GM23248 (cell line): ENCODE measurements around the gene PDILT. TPM values are rescaled to one million over a fixed set of nuclear protein-coding genes. Genes with fewer than 3 reads are reported as not detected.

Source experiments
- DNase-seq: peaks from one replicate; pipeline ENCODE4 v3.0.0-alpha.2; 2015
- H2AFZ ChIP-seq: fragments of 200-600 bp; sonication (generic); 2 replicates; pipeline ENCODE4 v1.6.1; 2016; ENCODE audit warnings: antibody characterized with exemption
- H3F3A ChIP-seq: fragments of 200-600 bp; sonication (generic); 2 replicates; pipeline ENCODE4 v1.6.1; 2016; ENCODE audit warnings: mild to moderate bottlenecking, antibody characterized with exemption, mixed run types; ENCODE audit not compliant: insufficient read depth
- H3K27ac ChIP-seq: fragments of 200-600 bp; sonication (generic); 2 replicates; pipeline ENCODE4 v1.5.1; 2016; ENCODE audit warnings: mild to moderate bottlenecking
- H3K27me3 ChIP-seq: fragments of 200-600 bp; sonication (generic); replicated peaks from 2 replicates; pipeline ENCODE4 v1.6.1; 2016; ENCODE audit warnings: mild to moderate bottlenecking; ENCODE audit not compliant: insufficient read depth
- H3K36me3 ChIP-seq: fragments of 200-600 bp; sonication (generic); 2 replicates; pipeline ENCODE4 v1.6.1; 2016; ENCODE audit warnings: low read depth, mild to moderate bottlenecking
- H3K4me1 ChIP-seq: fragments of 200-600 bp; sonication (generic); 2 replicates; pipeline ENCODE4 v1.6.1; 2016; ENCODE audit warnings: mild to moderate bottlenecking; ENCODE audit not compliant: insufficient read depth
- H3K4me2 ChIP-seq: fragments of 200-600 bp; sonication (generic); one replicate; pipeline ENCODE4 v1.6.1; 2016; ENCODE audit warnings: mild to moderate bottlenecking; ENCODE audit not compliant: unreplicated experiment
- H3K4me3 ChIP-seq: fragments of 200-600 bp; sonication (generic); 2 replicates; pipeline ENCODE4 v1.5.1; 2016; ENCODE audit warnings: mild to moderate bottlenecking
- H3K79me2 ChIP-seq: fragments of 200-600 bp; sonication (generic); 2 replicates; pipeline ENCODE4 v1.6.1; 2016; ENCODE audit warnings: mild to moderate bottlenecking; ENCODE audit not compliant: insufficient read depth
- H3K9ac ChIP-seq: fragments of 200-600 bp; sonication (generic); 2 replicates; pipeline ENCODE4 v1.6.1; 2016; ENCODE audit warnings: mild to moderate bottlenecking
- H3K9me2 ChIP-seq: fragments of 200-600 bp; sonication (generic); 2 replicates; pipeline ENCODE4 v1.6.1; 2016; ENCODE audit warnings: mixed run types, mild to moderate bottlenecking, moderate library complexity; ENCODE audit not compliant: insufficient read depth
- H3K9me3 ChIP-seq: fragments of 200-600 bp; sonication (generic); one replicate; pipeline ENCODE4 v1.6.1; 2017; ENCODE audit warnings: low read depth
- H4K20me1 ChIP-seq: fragments of 200-600 bp; sonication (generic); 2 replicates; pipeline ENCODE4 v1.6.0; 2016; ENCODE audit not compliant: insufficient read depth
- EZH2 ChIP-seq: fragments of 200-600 bp; sonication (generic); IDR thresholded peaks from 2 replicates; pipeline ENCODE4 v1.6.1; 2018; ENCODE audit warnings: antibody characterized with exemption, mild to moderate bottlenecking; ENCODE audit not compliant: insufficient read depth, poor library complexity, severe bottlenecking
- EZH2phosphoT487 ChIP-seq: fragments of 200-600 bp; sonication (generic); IDR thresholded peaks from 2 replicates; pipeline ENCODE4 v1.6.1; 2018; ENCODE audit warnings: antibody characterized with exemption, moderate library complexity, mild to moderate bottlenecking, low read depth; ENCODE audit not compliant: insufficient read depth
- WGBS, 2 experiments: methylation state at CpG; one replicate each; pipeline ENCODE4 v1.1.6; 2015 to 2017; ENCODE audit warnings: low lambda C conversion rate in 2 of 2, low coverage in 1 of 2; ENCODE audit errors: missing lambda C conversion rate in 2 of 2; 5-methylcytosine and 5-hydroxymethylcytosine counted together
- in situ Hi-C: fragments of 300-500 bp; cut with MboI; formaldehyde crosslinking; loops from 2 replicates; pipeline ENCODE4 v1.15.0; 2020
- polyA plus RNA-seq: library from polyadenylated mRNA; unstranded; fragments of >200 nt; fragmentation: Nextera tagmentation; extraction: Ambion mirVana; gene quantifications from 2 replicates; pipeline ENCODE4 v1.2.1, GENCODE V29; 2016
- total RNA-seq: library from RNA; depleted of rRNA; stranded (reverse); fragments of >200 nt; shearing (Covaris generic); gene quantifications from 2 replicates; pipeline ENCODE4 v1.2.3, GENCODE V29; 2014

PDILT gene
- total and polyA plus RNA-seq, 2 experiments from 2014 or later = not detected

DNA sequence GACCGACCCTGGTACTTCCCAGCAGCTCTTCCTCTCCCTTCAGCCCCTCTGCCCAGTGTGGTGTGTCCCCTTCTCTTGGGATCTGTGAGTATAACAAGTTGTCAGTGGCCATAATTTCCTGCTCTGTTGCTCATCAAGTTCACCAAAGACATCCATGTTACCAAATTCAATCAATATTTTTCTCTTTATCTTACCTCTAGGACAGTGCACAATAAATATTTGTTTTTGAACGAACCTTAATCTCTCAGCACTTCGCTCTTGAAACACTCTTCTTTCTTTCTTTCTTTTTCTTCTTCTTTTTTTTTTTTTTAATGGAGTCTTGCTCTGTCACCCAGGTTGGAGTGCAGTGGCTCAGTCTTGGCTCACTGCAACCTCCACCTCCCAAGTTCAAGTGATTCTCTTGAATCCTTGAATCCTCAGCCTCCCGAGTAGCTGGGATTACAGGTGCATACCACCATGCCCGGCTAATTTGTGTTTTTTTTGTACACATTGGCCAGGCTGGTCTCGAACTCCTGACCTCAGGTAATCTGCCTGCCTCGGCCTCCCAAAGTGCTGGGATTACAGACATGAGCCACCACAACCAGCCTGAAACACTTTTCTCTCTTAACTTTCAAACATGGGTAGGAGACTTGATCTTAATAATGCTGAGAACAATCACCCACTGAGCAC, 49.3 kb downstream of the PDILT start:
- no peak overlapping the region for H3K27ac ChIP-seq
- H3K9ac ChIP-seq = no peak overlapping the region
- no peaks in the 10 kb centered on the region for H3F3A ChIP-seq
- H3K4me2 ChIP-seq = no peak overlapping the region
- H2AFZ ChIP-seq = no peak overlapping the region
- no peak overlapping the region for H3K4me3 ChIP-seq
- H3K9me3 ChIP-seq = no peaks in the 10 kb centered on the region
- no peaks in the 10 kb centered on the region for H3K36me3 ChIP-seq
- no peaks in the 10 kb centered on the region for H4K20me1 ChIP-seq
- in situ Hi-C loops = no loop called here
- no peak for TF ChIP-seq EZH2phosphoT487
- TF ChIP-seq EZH2 = no peak
- 11 to 13% methylated on average over 7 of the region's 7 CpGs for WGBS, 2 experiments
- H3K9me2 ChIP-seq = no peaks in the 10 kb centered on the region
- H3K4me1 ChIP-seq = no peaks in the 10 kb centered on the region
- no peak for DNase-seq
- no peaks in the 10 kb centered on the region for H3K79me2 ChIP-seq
- H3K27me3 ChIP-seq = no peaks in the 10 kb centered on the region

DNA sequence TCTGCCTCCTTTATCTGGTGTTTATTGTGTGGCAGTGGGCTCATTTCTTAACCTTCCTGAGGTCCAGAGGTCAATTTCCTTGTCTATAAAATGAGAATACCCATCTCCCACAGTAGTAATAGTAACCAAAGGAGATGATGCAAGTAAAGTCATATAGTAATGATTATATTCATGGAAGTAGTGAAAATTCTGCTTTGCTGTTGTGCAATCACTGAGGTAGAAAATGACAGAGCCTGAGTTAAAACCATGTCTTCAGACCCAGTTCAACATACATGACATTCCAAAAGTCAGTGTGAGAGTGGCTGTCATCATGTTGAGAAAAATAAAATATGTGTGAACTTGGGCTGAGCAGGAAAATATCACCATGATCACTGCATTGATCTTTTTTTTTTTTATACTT, 51.2 kb downstream of the PDILT start:
- H3K9me3 ChIP-seq = no peaks in the 10 kb centered on the region
- no peaks in the 10 kb centered on the region for H3F3A ChIP-seq
- H3K9ac ChIP-seq = no peak overlapping the region
- H3K36me3 ChIP-seq = no peaks in the 10 kb centered on the region
- TF ChIP-seq EZH2phosphoT487 (no peak), EZH2 (no peak)
- H3K4me2 ChIP-seq = no peak overlapping the region
- no peaks in the 10 kb centered on the region for H3K27me3 ChIP-seq
- DNase-seq = no peak
- H3K4me1 ChIP-seq = no peaks in the 10 kb centered on the region
- no peaks in the 10 kb centered on the region for H4K20me1 ChIP-seq
- no peaks in the 10 kb centered on the region for H3K9me2 ChIP-seq
- H3K79me2 ChIP-seq = no peaks in the 10 kb centered on the region
- H3K4me3 ChIP-seq = no peak overlapping the region
- H3K27ac ChIP-seq = no peak overlapping the region
- no peak overlapping the region for H2AFZ ChIP-seq
- in situ Hi-C loops = no loop called here

GRCh38 chr16:20352615-20353014, 51.9 kb downstream of the PDILT start, which contains the start of gene UMOD:
Gene UMOD (minus strand): TSS chr16:20352715. CDS start chr16:20350737, 1,978 bp downstream.
- WGBS, 2 experiments = 52 to 54% methylated on average over 2 of the region's 2 CpGs
- DNase-seq = no peak
- H3K27ac ChIP-seq = no peak within 1 kb of the TSS
- no peak within 1 kb of the TSS for H3K9ac ChIP-seq
- no peaks in the 10 kb centered on the region for H3K27me3 ChIP-seq
- no peak within 1 kb of the TSS for H3K4me2 ChIP-seq
- no peaks in the 10 kb centered on the region for H3K36me3 ChIP-seq
- in situ Hi-C loops = no loop called here
- H4K20me1 ChIP-seq = no peaks in the 10 kb centered on the region
- H3K9me2 ChIP-seq = no peaks in the 10 kb centered on the region
- H3K4me3 ChIP-seq = no peak within 1 kb of the TSS
- H3K4me1 ChIP-seq = no peaks in the 10 kb centered on the region
- no peaks in the 10 kb centered on the region for H3K9me3 ChIP-seq
- H3F3A ChIP-seq = no peaks in the 10 kb centered on the region
- TF ChIP-seq EZH2 (no peak), EZH2phosphoT487 (no peak)
- H3K79me2 ChIP-seq = no peaks in the 10 kb centered on the region
- no peak within 1 kb of the TSS for H2AFZ ChIP-seq

- no peaks in the 10 kb centered on the region for H3K9me3 ChIP-seq
- in situ Hi-C loops = no loop called here
- no peak overlapping the region for H3K27ac ChIP-seq
- H3F3A ChIP-seq = no peaks in the 10 kb centered on the region
- no peaks in the 10 kb centered on the region for H4K20me1 ChIP-seq
- H3K4me2 ChIP-seq = no peak overlapping the region
- H3K79me2 ChIP-seq = no peaks in the 10 kb centered on the region
- no peaks in the 10 kb centered on the region for H3K36me3 ChIP-seq
- no peaks in the 10 kb centered on the region for H3K27me3 ChIP-seq
- H3K4me1 ChIP-seq = no peaks in the 10 kb centered on the region
- H3K4me3 ChIP-seq = no peak overlapping the region
- WGBS, 2 experiments = 72 to 80% methylated on average over 6 of the region's 6 CpGs
- H2AFZ ChIP-seq = no peak overlapping the region
- no peak for DNase-seq
- no peak for TF ChIP-seq EZH2phosphoT487
- no peak for TF ChIP-seq EZH2
- no peaks in the 10 kb centered on the region for H3K9me2 ChIP-seq
- no peak overlapping the region for H3K9ac ChIP-seq
Observed at GRCh38 chr16:20349615-20350014, 54.9 kb downstream of the PDILT start.

DNA sequence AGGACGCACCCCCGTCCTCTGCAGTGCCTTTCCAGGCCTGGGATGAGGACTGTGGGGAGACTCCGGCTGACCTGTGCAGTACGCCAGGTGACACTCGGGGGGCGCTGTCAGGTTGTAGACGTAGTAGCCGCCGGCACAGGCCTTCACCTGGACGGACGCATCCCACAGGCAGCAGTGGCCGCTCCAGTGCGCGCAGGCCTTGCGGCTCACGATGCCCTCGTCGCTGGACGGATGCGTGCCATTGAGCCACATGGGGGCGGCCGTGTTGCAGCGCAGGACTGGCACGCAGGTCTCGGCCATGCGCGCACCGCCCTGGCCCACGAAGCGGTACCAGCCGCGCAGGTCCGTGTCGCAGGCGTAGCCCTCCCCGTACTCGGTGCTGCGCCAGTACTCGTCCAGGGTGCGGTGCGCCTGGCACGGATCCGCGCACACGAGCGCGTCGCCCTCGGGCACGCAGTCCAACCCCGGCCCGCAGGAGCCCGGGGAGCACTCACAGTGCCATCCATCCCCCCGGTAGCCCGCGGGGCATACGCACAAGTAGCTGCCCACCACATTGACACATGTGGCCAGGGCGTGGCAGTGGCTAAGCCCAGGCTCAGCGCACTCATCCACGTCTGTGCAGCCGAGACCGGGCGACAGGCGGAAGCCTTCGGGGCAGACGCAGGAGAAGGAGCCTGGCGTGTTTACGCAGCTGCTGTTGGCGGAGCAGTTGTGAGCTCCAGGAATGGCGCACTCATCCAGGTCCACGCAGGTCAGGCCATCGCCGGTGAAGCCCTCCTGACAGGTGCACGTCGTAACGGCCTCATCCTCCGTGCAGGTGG, 56.0 kb downstream of the PDILT start:
- no peak overlapping the region for H2AFZ ChIP-seq

More for the DNA sequence above, 56.0 kb downstream of the PDILT start:
- WGBS, 2 experiments = 38 to 39% methylated on average over 58 to 65 of the region's 77 CpGs
- no peaks in the 10 kb centered on the region for H3K9me3 ChIP-seq
- no peak overlapping the region for H3K4me2 ChIP-seq
- no peak for DNase-seq
- no peaks in the 10 kb centered on the region for H3K79me2 ChIP-seq
- in situ Hi-C loops = no loop called here
- no peak overlapping the region for H3K27ac ChIP-seq
- no peak overlapping the region for H3K4me3 ChIP-seq
- no peaks in the 10 kb centered on the region for H3F3A ChIP-seq
- H3K27me3 ChIP-seq = no peaks in the 10 kb centered on the region
- no peaks in the 10 kb centered on the region for H3K9me2 ChIP-seq
- no peak overlapping the region for H3K9ac ChIP-seq
- TF ChIP-seq EZH2phosphoT487 (no peak), EZH2 (no peak)
- H3K36me3 ChIP-seq = no peaks in the 10 kb centered on the region
- no peaks in the 10 kb centered on the region for H4K20me1 ChIP-seq
- no peaks in the 10 kb centered on the region for H3K4me1 ChIP-seq
